Upper lobe of left lung (tissue), 4 donors: ENCODE measurements around the gene ACAD9.

Experiments
- CTCF ChIP-seq, 6 experiments: fragments of 450-650 bp in 4 of 6; fragments of 200-600 bp in 2 of 6; sonication (generic) in 2 of 6; IDR thresholded peaks; one replicate each; pipeline ENCODE4 v1.5.1; 2016 to 2019; ENCODE audit warnings: antibody characterized with exemption in 6 of 6
- EP300 ChIP-seq, 4 donors: sonication (generic); formaldehyde crosslinking; IDR thresholded peaks; one replicate each; pipeline ENCODE4 v1.5.1; 2017; ENCODE audit warnings: antibody characterized with exemption in 4 of 4, control low read depth in 2 of 4
- POLR2A ChIP-seq, 4 donors: fragments of 450-650 bp; IDR thresholded peaks; one replicate each; pipeline ENCODE4 v1.5.1; 2016 to 2017; ENCODE audit warnings: antibody characterized with exemption in 4 of 4, mild to moderate bottlenecking in 2 of 4
- POLR2AphosphoS5 ChIP-seq, 2 donors: sonication (generic); formaldehyde crosslinking; IDR thresholded peaks; one replicate each; pipeline ENCODE4 v1.5.1; 2017; ENCODE audit warnings: antibody characterized with exemption in 2 of 2

DNA sequence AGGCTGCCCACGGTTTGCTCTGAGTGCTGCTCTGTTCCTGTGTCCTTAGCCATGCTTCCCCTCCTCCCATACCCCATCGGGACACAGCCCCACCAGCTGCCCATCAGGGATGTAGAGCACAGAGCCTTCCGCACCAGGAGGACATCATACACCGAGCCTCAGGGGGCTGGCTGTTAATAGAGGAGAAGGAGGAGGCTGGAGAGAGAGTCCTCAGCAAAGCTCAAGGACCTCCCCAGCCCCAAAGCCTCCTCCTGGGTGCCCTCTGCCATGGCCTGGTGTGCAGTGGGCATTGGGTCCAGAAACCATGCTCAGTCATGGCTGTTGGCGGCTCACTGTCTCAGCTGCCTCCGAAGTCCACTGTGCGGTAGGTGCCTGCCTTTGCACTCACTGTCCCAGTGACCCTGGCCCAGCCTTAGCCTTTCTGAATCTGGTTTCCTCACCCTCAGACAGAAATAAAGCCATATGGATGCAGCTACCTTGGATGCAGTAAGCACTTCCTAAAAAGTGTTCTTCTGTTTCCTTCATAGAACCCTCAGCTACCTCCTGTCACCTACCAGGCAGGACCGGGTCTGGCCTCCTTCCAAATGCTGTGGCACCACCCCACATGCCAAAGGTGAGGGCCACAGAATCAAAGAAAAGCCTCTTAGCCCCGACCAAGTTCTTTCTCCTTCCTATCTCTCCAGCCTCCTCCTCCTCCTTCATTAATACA, 53.9 kb downstream of the ACAD9 start:
- TF ChIP-seq CTCF (IDR thresholded peaks at IDR 0.05) (no peak), POLR2AphosphoS5 (IDR thresholded peaks at IDR 0.05) (no peak), EP300 (IDR thresholded peaks at IDR 0.05) (no peak), POLR2A (IDR thresholded peaks at IDR 0.05) (no peak)
